Mesothelial cell of epicardium (in vitro differentiated cells): ENCODE results near the gene ADSL. TPM values are rescaled to one million over a fixed set of nuclear protein-coding genes. Genes with fewer than 3 reads are reported as not detected.

Experiments used
- DNase-seq, 2 experiments: peaks; one replicate each; pipeline ENCODE4 v3.0.0; 2021; ENCODE audit warnings: low spot score in 2 of 2; ENCODE audit not compliant: unreplicated experiment in 2 of 2
- H3K27ac Mint-ChIP-seq: 2 replicates; pipeline ENCODE4 v1.8.0; 2021; ENCODE audit warnings: mixed read lengths
- H3K27me3 Mint-ChIP-seq: 2 replicates; pipeline ENCODE4 v1.8.0; 2021; ENCODE audit warnings: low read depth, mixed read lengths
- H3K36me3 Mint-ChIP-seq: 2 replicates; pipeline ENCODE4 v1.8.0; 2021; ENCODE audit warnings: mixed read lengths
- H3K4me1 Mint-ChIP-seq: 2 replicates; pipeline ENCODE4 v1.8.0; 2021; ENCODE audit warnings: mixed read lengths
- H3K4me3 Mint-ChIP-seq: 2 replicates; pipeline ENCODE4 v1.8.0; 2021; ENCODE audit warnings: mild to moderate bottlenecking, moderate library complexity, mixed read lengths
- H3K9me3 Mint-ChIP-seq: 2 replicates; pipeline ENCODE4 v1.8.0; 2021; ENCODE audit warnings: mixed read lengths
- total RNA-seq: library from RNA; stranded (reverse); gene quantifications from 3 replicates; pipeline ENCODE4 v1.2.1, GENCODE V29; 2021
- TF ChIP-seq, protein P1 (sequence below): fragments of 200-600 bp; sonication (generic); IDR thresholded peaks from one replicate; pipeline ENCODE4 v1.5.0; 2021; ENCODE audit warnings: antibody characterized with exemption; ENCODE audit not compliant: unreplicated experiment

ADSL gene
- total RNA-seq, 1 donor from 2014 or later: 73.4 TPM

DNA sequence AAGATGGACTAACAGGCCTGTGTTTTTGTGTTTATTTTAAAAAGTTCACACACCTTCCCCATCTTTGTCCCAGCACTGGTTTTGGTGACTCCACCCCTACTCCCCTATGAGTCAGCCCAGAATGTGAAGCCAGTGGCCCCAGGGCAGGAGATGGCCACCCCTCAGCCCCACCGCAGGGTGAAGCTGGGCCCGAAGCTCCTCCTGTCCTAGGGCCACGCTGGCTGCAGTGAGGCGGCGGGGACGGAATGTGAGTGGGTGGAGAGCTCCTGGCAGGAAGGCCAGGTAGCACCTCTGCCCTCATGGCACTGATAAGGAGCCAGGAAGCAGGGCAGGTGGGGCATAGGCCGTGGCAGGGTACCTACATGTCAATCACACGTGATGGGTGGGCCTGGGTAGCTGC is 64.0 kb downstream of the ADSL start:
- DNase-seq: no peak

DNA sequence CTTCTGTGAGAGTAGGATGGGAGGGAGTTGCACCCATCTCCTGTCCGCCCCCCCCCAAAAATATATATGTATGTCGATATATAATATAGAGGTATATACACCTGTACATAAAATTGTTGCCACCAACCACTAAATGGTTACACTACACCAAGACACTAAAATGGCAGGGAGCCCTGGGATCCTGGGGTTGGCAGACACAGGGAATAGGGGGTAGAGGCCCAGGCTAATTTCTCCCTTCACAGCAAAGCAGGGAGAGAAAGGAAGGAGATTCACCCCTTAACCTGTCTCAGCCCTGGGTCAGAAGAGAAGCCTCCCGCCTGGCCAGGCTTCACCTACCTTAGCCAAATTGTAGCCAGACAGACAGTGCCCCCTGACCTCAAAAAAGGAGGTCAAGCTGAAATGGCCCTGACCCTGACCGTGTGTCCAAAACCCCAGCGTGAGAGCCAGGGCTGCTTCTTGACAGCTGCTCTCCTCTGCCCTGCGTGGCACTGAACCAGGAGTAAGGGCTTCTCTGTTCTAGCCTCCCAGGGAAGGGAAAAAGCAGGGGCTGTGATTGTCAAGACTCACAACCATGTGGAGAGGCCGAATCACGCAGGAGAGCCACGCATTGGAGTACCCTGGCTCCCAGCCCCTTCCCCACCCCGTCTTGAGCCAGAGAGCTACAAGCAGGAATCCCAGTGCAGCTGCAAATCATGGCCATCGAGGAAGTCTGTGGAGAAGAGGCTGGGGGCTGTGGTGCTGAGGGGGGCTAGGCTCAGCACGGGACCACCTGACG is 64.6 kb downstream of the ADSL start:
- no peaks in the 10 kb centered on the region for H3K4me1 Mint-ChIP-seq

More for the DNA sequence above, 64.0 kb downstream of the ADSL start:
- H3K27me3 Mint-ChIP-seq: no peaks in the 10 kb centered on the region
- H3K9me3 Mint-ChIP-seq: no peaks in the 10 kb centered on the region
- H3K27ac Mint-ChIP-seq: no peak overlapping the region
- no peaks in the 10 kb centered on the region for H3K4me1 Mint-ChIP-seq
- H3K36me3 Mint-ChIP-seq: peaks cover 23% of the 10 kb centered on the region
- H3K4me3 Mint-ChIP-seq: no peak overlapping the region
- TF ChIP-seq, protein P1, sequence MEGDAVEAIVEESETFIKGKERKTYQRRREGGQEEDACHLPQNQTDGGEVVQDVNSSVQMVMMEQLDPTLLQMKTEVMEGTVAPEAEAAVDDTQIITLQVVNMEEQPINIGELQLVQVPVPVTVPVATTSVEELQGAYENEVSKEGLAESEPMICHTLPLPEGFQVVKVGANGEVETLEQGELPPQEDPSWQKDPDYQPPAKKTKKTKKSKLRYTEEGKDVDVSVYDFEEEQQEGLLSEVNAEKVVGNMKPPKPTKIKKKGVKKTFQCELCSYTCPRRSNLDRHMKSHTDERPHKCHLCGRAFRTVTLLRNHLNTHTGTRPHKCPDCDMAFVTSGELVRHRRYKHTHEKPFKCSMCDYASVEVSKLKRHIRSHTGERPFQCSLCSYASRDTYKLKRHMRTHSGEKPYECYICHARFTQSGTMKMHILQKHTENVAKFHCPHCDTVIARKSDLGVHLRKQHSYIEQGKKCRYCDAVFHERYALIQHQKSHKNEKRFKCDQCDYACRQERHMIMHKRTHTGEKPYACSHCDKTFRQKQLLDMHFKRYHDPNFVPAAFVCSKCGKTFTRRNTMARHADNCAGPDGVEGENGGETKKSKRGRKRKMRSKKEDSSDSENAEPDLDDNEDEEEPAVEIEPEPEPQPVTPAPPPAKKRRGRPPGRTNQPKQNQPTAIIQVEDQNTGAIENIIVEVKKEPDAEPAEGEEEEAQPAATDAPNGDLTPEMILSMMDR: no peak

DNA sequence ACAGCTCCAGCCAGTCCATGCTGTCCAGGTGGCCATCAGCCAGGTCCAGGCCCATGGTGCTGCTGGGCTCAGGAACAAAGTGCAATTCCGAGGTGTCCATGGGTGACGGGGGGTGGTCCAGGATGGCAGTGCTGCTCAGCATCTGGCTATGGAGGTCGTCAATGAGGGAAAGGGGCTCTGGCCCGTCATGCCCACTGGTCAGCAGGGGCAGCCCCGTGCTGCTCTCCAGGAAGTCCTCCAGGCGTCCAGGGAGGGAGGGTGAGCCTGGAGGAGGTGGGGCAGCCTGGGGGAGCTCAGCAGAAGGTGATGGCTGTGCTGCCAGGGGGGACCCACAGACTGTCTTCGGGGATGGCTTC is 65.2 kb downstream of the ADSL start:
- H3K36me3 Mint-ChIP-seq: peaks cover 35% of the 10 kb centered on the region

More for the DNA sequence above, 64.6 kb downstream of the ADSL start:
- no peak overlapping the region for H3K4me3 Mint-ChIP-seq
- H3K9me3 Mint-ChIP-seq: no peaks in the 10 kb centered on the region
- H3K27ac Mint-ChIP-seq: no peak overlapping the region
- H3K36me3 Mint-ChIP-seq: peaks cover 30% of the 10 kb centered on the region
- no peak for DNase-seq
- TF ChIP-seq, protein P1: no peak
- H3K27me3 Mint-ChIP-seq: no peaks in the 10 kb centered on the region

DNA sequence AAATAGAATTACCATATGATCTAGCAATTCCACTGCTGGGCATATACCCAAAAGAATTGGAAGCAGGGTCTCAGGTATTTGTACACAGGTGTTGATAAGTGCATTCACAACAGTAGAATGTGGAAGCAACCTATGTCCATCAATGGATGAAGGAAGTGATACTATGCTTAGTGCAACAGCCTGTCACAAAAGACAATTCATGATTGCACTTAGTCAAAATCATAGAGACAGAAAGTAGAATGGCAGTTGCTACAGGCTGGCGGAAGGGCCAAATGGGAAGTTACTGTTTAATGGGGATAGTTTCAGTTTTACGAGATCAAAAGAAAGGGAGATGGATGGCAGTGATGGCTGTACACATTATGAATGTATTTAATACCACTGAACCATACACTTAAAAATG is 66.1 kb downstream of the ADSL start:
- no peaks in the 10 kb centered on the region for H3K4me1 Mint-ChIP-seq
- H3K27me3 Mint-ChIP-seq: no peaks in the 10 kb centered on the region
- no peak for DNase-seq
- TF ChIP-seq, protein P1: no peak
- peaks cover 33% of the 10 kb centered on the region for H3K36me3 Mint-ChIP-seq
- H3K4me3 Mint-ChIP-seq: no peak overlapping the region
- H3K27ac Mint-ChIP-seq: no peak overlapping the region
- H3K9me3 Mint-ChIP-seq: no peaks in the 10 kb centered on the region

More for the DNA sequence above, 65.2 kb downstream of the ADSL start:
- DNase-seq: no peak
- H3K4me1 Mint-ChIP-seq: no peaks in the 10 kb centered on the region
- TF ChIP-seq, protein P1: no peak
- no peak overlapping the region for H3K4me3 Mint-ChIP-seq
- no peaks in the 10 kb centered on the region for H3K9me3 Mint-ChIP-seq
- no peaks in the 10 kb centered on the region for H3K27me3 Mint-ChIP-seq
- H3K27ac Mint-ChIP-seq: no peak overlapping the region

DNA sequence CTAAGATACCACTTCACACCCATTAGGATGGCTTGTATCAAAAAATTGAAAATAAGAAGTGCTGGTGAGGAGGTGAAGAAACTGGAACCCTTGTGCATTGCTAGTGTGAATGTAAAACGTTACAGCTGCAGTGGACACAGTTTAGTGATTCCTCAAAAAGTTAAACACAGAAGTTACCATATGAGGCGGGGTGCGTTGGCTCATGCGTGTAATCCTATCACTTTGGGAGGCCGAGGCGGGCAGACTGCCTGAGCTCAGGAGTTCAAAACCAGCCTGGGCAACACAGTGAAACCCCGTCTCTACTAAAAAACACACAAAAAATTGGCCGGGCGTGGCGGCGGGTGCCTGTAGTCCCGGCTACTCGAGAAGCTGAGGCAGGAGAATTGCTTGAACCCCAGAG is 67.6 kb downstream of the ADSL start:
- TF ChIP-seq, protein P1: no peak

DNA sequence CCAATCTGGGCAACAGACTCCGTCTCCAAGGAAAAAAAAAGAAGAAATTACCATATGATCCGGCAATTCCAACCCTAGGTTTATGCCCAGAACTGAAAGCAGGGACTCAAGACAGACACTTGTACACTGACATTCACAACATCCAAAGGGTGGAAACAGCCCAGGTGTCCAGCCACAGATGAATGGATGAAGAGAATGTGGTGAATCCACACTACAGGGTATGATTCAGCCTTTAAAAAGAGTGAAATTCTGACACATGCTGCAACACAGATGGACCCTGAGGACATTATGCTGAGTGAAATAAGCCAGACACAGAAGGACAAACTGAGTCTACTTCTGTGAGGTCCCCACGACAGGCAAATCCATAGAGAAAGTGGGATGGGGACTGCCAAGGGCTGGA is 68.0 kb downstream of the ADSL start:
- Mint-ChIP-seq H3K9me3 (no peaks in the 10 kb centered on the region), H3K36me3 (peaks cover 29% of the 10 kb centered on the region), H3K4me1 (no peaks in the 10 kb centered on the region), H3K27me3 (no peaks in the 10 kb centered on the region), H3K4me3 (no peak overlapping the region), H3K27ac (no peak overlapping the region)
- TF ChIP-seq, protein P1: no peak
- no peak for DNase-seq

More for the DNA sequence above, 67.6 kb downstream of the ADSL start:
- peaks cover 29% of the 10 kb centered on the region for H3K36me3 Mint-ChIP-seq
- no peak overlapping the region for H3K4me3 Mint-ChIP-seq
- no peaks in the 10 kb centered on the region for H3K9me3 Mint-ChIP-seq
- no peak overlapping the region for H3K27ac Mint-ChIP-seq
- DNase-seq: no peak
- H3K4me1 Mint-ChIP-seq: no peaks in the 10 kb centered on the region
- H3K27me3 Mint-ChIP-seq: no peaks in the 10 kb centered on the region
